GM10266 (cell line): Measurements from ENCODE around the gene NAV2.
"Not testable (repeated sequence)": the region's sequence is repeated elsewhere in the genome, so short reads cannot be mapped to it uniquely, and the experiment has no call there.

Experiments used
- DNase-seq: peaks from one replicate; pipeline ENCODE4 v3.0.0; 2012; ENCODE audit errors: extremely low spot score
- CTCF ChIP-seq: IDR thresholded peaks from 2 replicates; pipeline ENCODE4 v1.5.1; 2012; ENCODE audit warnings: mild to moderate bottlenecking, low read depth; ENCODE audit not compliant: control insufficient read depth, insufficient read depth; ENCODE audit errors: missing control alignments

NAV2 gene

GRCh38 chr11:19957294-19957943, 244.8 kb downstream of the NAV2 start:
- TF ChIP-seq CTCF, result no peak
- no peak for DNase-seq

GRCh38 chr11:19958204-19958603, 245.6 kb downstream of the NAV2 start:
- no peak for DNase-seq
- no peak for TF ChIP-seq CTCF

- no peak for DNase-seq
- no peak for TF ChIP-seq CTCF
These were observed 246.6 kb downstream of the NAV2 start for GRCh38 chr11:19959210-19959609.

GRCh38 chr11:19959648-19960059, 247.0 kb downstream of the NAV2 start:
- no peak for TF ChIP-seq CTCF
- no peak for DNase-seq

GRCh38 chr11:19960410-19960809, 247.8 kb downstream of the NAV2 start:
- DNase-seq, result not testable (repeated sequence)

- DNase-seq, result no peak
- TF ChIP-seq CTCF, result no peak
These were observed 248.6 kb downstream of the NAV2 start for GRCh38 chr11:19961225-19961624.

- DNase-seq, result no peak
These were observed 249.6 kb downstream of the NAV2 start for GRCh38 chr11:19962053-19962800.

More at GRCh38 chr11:19962053-19962800, 249.6 kb downstream of the NAV2 start:
- TF ChIP-seq CTCF, result no peak
